HEK293 (cell line): ENCODE data around the gene NCR3LG1.

ENCODE experiments used
- GLIS2 ChIP-seq: fragments of 450-650 bp; formaldehyde crosslinking; IDR thresholded peaks from 2 replicates; pipeline ENCODE4 v1.5.1; 2016; ENCODE audit warnings: missing biosample characterization, missing genetic modification characterization
- IKZF3 ChIP-seq: fragments of 450-650 bp; IDR thresholded peaks from 2 replicates; pipeline ENCODE4 v1.5.0; 2018; ENCODE audit warnings: missing biosample characterization, mild to moderate bottlenecking, missing genetic modification characterization, moderate library complexity
- KLF16 ChIP-seq: fragments of 450-650 bp; formaldehyde crosslinking; IDR thresholded peaks from 2 replicates; pipeline ENCODE4 v1.5.1; 2017; ENCODE audit warnings: missing biosample characterization, missing genetic modification characterization
- KLF7 ChIP-seq: fragments of 450-650 bp; formaldehyde crosslinking; IDR thresholded peaks from 2 replicates; pipeline ENCODE4 v1.5.1; 2016; ENCODE audit warnings: missing biosample characterization, missing genetic modification characterization, borderline replicate concordance
- MYNN ChIP-seq: fragments of 450-650 bp; formaldehyde crosslinking; IDR thresholded peaks from 2 replicates; pipeline ENCODE4 v1.5.1; 2016; ENCODE audit warnings: missing biosample characterization, missing genetic modification characterization, borderline replicate concordance
- SETDB1 ChIP-seq: IDR thresholded peaks from one replicate; pipeline ENCODE4 v1.6.1; 2017; ENCODE audit warnings: mild to moderate bottlenecking, low read length, moderate library complexity, mixed read lengths; ENCODE audit not compliant: insufficient read length
- SP2 ChIP-seq: fragments of 450-650 bp; formaldehyde crosslinking; IDR thresholded peaks from 2 replicates; pipeline ENCODE4 v1.5.1; 2016; ENCODE audit warnings: missing biosample characterization, missing genetic modification characterization
- SP3 ChIP-seq: fragments of 450-650 bp; formaldehyde crosslinking; IDR thresholded peaks from 2 replicates; pipeline ENCODE4 v1.5.1; 2016; ENCODE audit warnings: missing biosample characterization, missing genetic modification characterization
- YY2 ChIP-seq: fragments of 450-650 bp; formaldehyde crosslinking; IDR thresholded peaks from 2 replicates; pipeline ENCODE4 v1.5.1; 2016; ENCODE audit warnings: missing biosample characterization, missing genetic modification characterization
- ZBTB17 ChIP-seq: fragments of 450-650 bp; formaldehyde crosslinking; IDR thresholded peaks from 2 replicates; pipeline ENCODE4 v1.5.1; 2016; ENCODE audit warnings: missing biosample characterization, missing genetic modification characterization
- ZBTB7A ChIP-seq: fragments of 450-650 bp; formaldehyde crosslinking; IDR thresholded peaks from 2 replicates; pipeline ENCODE4 v1.5.1; 2016; ENCODE audit warnings: low read depth, missing biosample characterization, missing genetic modification characterization
- ZBTB8A ChIP-seq: fragments of 450-650 bp; formaldehyde crosslinking; IDR thresholded peaks from 2 replicates; pipeline ENCODE4 v1.5.1; 2016; ENCODE audit warnings: missing biosample characterization, missing genetic modification characterization
- ZFP3 ChIP-seq: fragments of 450-650 bp; formaldehyde crosslinking; IDR thresholded peaks from 2 replicates; pipeline ENCODE4 v1.5.1; 2016; ENCODE audit warnings: low read depth, missing biosample characterization, missing genetic modification characterization
- ZFP37 ChIP-seq: fragments of 450-650 bp; formaldehyde crosslinking; IDR thresholded peaks from 2 replicates; pipeline ENCODE4 v1.5.1; 2016; ENCODE audit warnings: missing biosample characterization, missing genetic modification characterization
- ZNF112 ChIP-seq: fragments of 450-650 bp; formaldehyde crosslinking; IDR thresholded peaks from 2 replicates; pipeline ENCODE4 v1.5.0; 2017; ENCODE audit warnings: missing biosample characterization, missing genetic modification characterization
- ZNF138 ChIP-seq: fragments of 450-650 bp; formaldehyde crosslinking; IDR thresholded peaks from 2 replicates; pipeline ENCODE4 v1.5.1; 2016; ENCODE audit warnings: missing biosample characterization, missing genetic modification characterization, borderline replicate concordance
- ZNF157 ChIP-seq: fragments of 450-650 bp; formaldehyde crosslinking; IDR thresholded peaks from 2 replicates; pipeline ENCODE4 v1.5.1; 2016; ENCODE audit warnings: missing biosample characterization, missing genetic modification characterization
- ZNF214 ChIP-seq: fragments of 450-650 bp; formaldehyde crosslinking; IDR thresholded peaks from 2 replicates; pipeline ENCODE4 v1.5.1; 2017; ENCODE audit warnings: missing biosample characterization, mild to moderate bottlenecking, missing genetic modification characterization, borderline replicate concordance
- ZNF23 ChIP-seq: fragments of 450-650 bp; formaldehyde crosslinking; IDR thresholded peaks from 2 replicates; pipeline ENCODE4 v1.5.1; 2016; ENCODE audit warnings: missing biosample characterization, missing genetic modification characterization, borderline replicate concordance
- ZNF248 ChIP-seq: fragments of 450-650 bp; formaldehyde crosslinking; IDR thresholded peaks from 2 replicates; pipeline ENCODE4 v1.5.1; 2017; ENCODE audit warnings: missing biosample characterization, missing genetic modification characterization
- ZNF324 ChIP-seq: fragments of 450-650 bp; formaldehyde crosslinking; IDR thresholded peaks from 2 replicates; pipeline ENCODE4 v1.5.1; 2016; ENCODE audit warnings: missing biosample characterization, missing genetic modification characterization
- ZNF350 ChIP-seq: fragments of 450-650 bp; formaldehyde crosslinking; IDR thresholded peaks from 2 replicates; pipeline ENCODE4 v1.5.0; 2017; ENCODE audit warnings: missing biosample characterization, mild to moderate bottlenecking, missing genetic modification characterization
- ZNF354C ChIP-seq: fragments of 450-650 bp; formaldehyde crosslinking; IDR thresholded peaks from 2 replicates; pipeline ENCODE4 v1.5.1; 2016; ENCODE audit warnings: missing biosample characterization, missing genetic modification characterization, low read depth, borderline replicate concordance
- ZNF394 ChIP-seq: fragments of 450-650 bp; formaldehyde crosslinking; IDR thresholded peaks from 2 replicates; pipeline ENCODE4 v1.5.1; 2016; ENCODE audit warnings: missing biosample characterization, missing genetic modification characterization, mild to moderate bottlenecking, moderate library complexity, borderline replicate concordance
- ZNF426 ChIP-seq: fragments of 450-650 bp; formaldehyde crosslinking; IDR thresholded peaks from 2 replicates; pipeline ENCODE4 v1.5.1; 2017; ENCODE audit warnings: missing biosample characterization, missing genetic modification characterization, mild to moderate bottlenecking, inconsistent platforms, moderate library complexity
- ZNF510 ChIP-seq: fragments of 450-650 bp; formaldehyde crosslinking; IDR thresholded peaks from 2 replicates; pipeline ENCODE4 v1.5.1; 2018; ENCODE audit warnings: mild to moderate bottlenecking, missing genetic modification characterization, missing biosample characterization; ENCODE audit not compliant: insufficient replicate concordance
- ZNF521 ChIP-seq: fragments of 450-650 bp; formaldehyde crosslinking; IDR thresholded peaks from 2 replicates; pipeline ENCODE4 v1.5.1; 2017; ENCODE audit warnings: missing biosample characterization, mild to moderate bottlenecking, missing genetic modification characterization
- ZNF549 ChIP-seq: fragments of 450-650 bp; IDR thresholded peaks from 2 replicates; pipeline ENCODE4 v1.5.1; 2018; ENCODE audit warnings: missing biosample characterization, missing genetic modification characterization, mild to moderate bottlenecking, inconsistent platforms, moderate library complexity
- ZNF558 ChIP-seq: fragments of 450-650 bp; formaldehyde crosslinking; IDR thresholded peaks from 2 replicates; pipeline ENCODE4 v1.5.1; 2016; ENCODE audit warnings: missing biosample characterization, missing genetic modification characterization
- ZNF658 ChIP-seq: fragments of 450-650 bp; formaldehyde crosslinking; IDR thresholded peaks from 2 replicates; pipeline ENCODE4; 2016; ENCODE audit warnings: missing biosample characterization, missing genetic modification characterization
- ZNF664 ChIP-seq: fragments of 450-650 bp; formaldehyde crosslinking; IDR thresholded peaks from 2 replicates; pipeline ENCODE4 v1.5.1; 2016; ENCODE audit warnings: missing biosample characterization, missing genetic modification characterization
- ZNF707 ChIP-seq: fragments of 450-650 bp; formaldehyde crosslinking; IDR thresholded peaks from 2 replicates; pipeline ENCODE4 v1.5.1; 2016; ENCODE audit warnings: missing biosample characterization, missing genetic modification characterization
- ZSCAN16 ChIP-seq: fragments of 450-650 bp; formaldehyde crosslinking; IDR thresholded peaks from 2 replicates; pipeline ENCODE4 v1.5.1; 2016; ENCODE audit warnings: missing biosample characterization, missing genetic modification characterization
- ZSCAN23 ChIP-seq: fragments of 450-650 bp; formaldehyde crosslinking; IDR thresholded peaks from 2 replicates; pipeline ENCODE4 v1.5.1; 2016; ENCODE audit warnings: missing biosample characterization, missing genetic modification characterization
- TF ChIP-seq, protein P1 (sequence below): fragments of 450-650 bp; formaldehyde crosslinking; IDR thresholded peaks from 2 replicates; pipeline ENCODE4 v1.5.1; 2016; ENCODE audit warnings: missing biosample characterization, missing genetic modification characterization
- TF ChIP-seq, protein P2 (sequence below): fragments of 450-650 bp; formaldehyde crosslinking; IDR thresholded peaks from 2 replicates; pipeline ENCODE4 v1.5.0; 2017; ENCODE audit warnings: missing biosample characterization, missing genetic modification characterization, borderline replicate concordance
- TF ChIP-seq, protein P3 (sequence below): fragments of 450-650 bp; formaldehyde crosslinking; IDR thresholded peaks from 2 replicates; pipeline ENCODE4 v1.5.1; 2016; ENCODE audit warnings: missing biosample characterization, missing genetic modification characterization

NCR3LG1 gene

DNA sequence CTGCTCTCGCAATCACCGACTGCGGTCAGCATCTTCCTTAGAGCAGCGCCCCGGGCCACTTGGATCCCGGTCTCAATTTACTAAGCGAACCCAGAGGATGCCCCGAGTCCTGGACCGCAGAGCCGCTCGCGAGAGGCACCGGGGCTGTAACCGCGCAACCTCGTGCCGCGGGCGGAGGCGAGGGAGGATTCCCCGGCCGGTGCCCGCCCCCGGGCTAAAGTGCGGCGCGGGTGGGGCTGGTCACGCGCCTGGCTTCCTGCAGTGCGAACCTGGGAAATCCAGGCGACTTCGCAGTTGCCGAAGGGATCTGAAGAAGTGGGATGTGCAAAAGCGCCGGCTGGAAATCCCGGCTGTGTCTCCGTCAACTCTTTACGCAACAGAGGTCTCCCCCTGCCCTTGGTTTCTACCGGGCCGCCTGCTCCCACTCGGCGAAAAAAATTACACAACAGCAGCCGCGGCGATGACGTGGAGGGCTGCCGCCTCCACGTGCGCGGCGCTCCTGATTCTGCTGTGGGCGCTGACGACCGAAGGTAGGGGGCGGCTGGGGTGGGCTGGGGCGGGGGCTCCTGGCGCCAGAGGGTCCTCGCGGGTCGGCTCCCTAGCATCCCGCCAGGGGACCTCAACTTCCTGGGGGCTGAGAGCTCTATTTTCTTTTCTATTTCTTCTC is at the start of gene NCR3LG1 (continued):
- TF ChIP-seq KLF7 (tag by site-specific recombination), result no peak
- TF ChIP-seq ZNF510 (tag by site-specific recombination), result no peak
- TF ChIP-seq ZNF549 (tag by site-specific recombination), result no peak
- TF ChIP-seq ZNF248 (tag by site-specific recombination), result no peak
- no peak for TF ChIP-seq ZFP3 (tag by site-specific recombination)
- no peak for TF ChIP-seq YY2 (tag by site-specific recombination)
- no peak for TF ChIP-seq ZNF324
- TF ChIP-seq, protein P1, sequence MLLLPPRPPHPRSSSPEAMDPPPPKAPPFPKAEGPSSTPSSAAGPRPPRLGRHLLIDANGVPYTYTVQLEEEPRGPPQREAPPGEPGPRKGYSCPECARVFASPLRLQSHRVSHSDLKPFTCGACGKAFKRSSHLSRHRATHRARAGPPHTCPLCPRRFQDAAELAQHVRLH (tag by site-specific recombination), result no peak
- peak; percentile 55; the same call in 1 of the 2 replicates for TF ChIP-seq GLIS2 (tag by site-specific recombination)
- no peak for TF ChIP-seq ZNF138 (tag by site-specific recombination)
- TF ChIP-seq ZNF394 (tag by site-specific recombination), result no peak; the same call in 1 of the 2 replicates
- no peak for TF ChIP-seq ZNF707 (tag by site-specific recombination)
- TF ChIP-seq MYNN (tag by site-specific recombination), result no peak
- no peak for TF ChIP-seq ZNF426 (tag by site-specific recombination)
- no peak for TF ChIP-seq ZNF112 (tag by site-specific recombination)
- no peak for TF ChIP-seq ZNF354C (tag by site-specific recombination)
- peak; percentile 54 for TF ChIP-seq SP2 (tag by site-specific recombination)
- TF ChIP-seq, protein P2, sequence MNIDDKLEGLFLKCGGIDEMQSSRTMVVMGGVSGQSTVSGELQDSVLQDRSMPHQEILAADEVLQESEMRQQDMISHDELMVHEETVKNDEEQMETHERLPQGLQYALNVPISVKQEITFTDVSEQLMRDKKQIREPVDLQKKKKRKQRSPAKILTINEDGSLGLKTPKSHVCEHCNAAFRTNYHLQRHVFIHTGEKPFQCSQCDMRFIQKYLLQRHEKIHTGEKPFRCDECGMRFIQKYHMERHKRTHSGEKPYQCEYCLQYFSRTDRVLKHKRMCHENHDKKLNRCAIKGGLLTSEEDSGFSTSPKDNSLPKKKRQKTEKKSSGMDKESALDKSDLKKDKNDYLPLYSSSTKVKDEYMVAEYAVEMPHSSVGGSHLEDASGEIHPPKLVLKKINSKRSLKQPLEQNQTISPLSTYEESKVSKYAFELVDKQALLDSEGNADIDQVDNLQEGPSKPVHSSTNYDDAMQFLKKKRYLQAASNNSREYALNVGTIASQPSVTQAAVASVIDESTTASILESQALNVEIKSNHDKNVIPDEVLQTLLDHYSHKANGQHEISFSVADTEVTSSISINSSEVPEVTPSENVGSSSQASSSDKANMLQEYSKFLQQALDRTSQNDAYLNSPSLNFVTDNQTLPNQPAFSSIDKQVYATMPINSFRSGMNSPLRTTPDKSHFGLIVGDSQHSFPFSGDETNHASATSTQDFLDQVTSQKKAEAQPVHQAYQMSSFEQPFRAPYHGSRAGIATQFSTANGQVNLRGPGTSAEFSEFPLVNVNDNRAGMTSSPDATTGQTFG (tag by site-specific recombination), result no peak
- peak; percentile 9 for TF ChIP-seq SETDB1
- peak; percentile 54 for TF ChIP-seq SP3 (tag by site-specific recombination)
- TF ChIP-seq IKZF3 (tag by site-specific recombination), result peak; percentile 80
- TF ChIP-seq ZFP37, result 0 out of 2 replicates have a peak, but pooled peaks have one; percentile 39
- no peak for TF ChIP-seq ZNF23 (tag by site-specific recombination)
- no peak for TF ChIP-seq ZNF350 (tag by site-specific recombination)
- no peak for TF ChIP-seq ZNF664 (tag by site-specific recombination)
- no peak for TF ChIP-seq ZNF157 (tag by site-specific recombination)
- TF ChIP-seq, protein P3, sequence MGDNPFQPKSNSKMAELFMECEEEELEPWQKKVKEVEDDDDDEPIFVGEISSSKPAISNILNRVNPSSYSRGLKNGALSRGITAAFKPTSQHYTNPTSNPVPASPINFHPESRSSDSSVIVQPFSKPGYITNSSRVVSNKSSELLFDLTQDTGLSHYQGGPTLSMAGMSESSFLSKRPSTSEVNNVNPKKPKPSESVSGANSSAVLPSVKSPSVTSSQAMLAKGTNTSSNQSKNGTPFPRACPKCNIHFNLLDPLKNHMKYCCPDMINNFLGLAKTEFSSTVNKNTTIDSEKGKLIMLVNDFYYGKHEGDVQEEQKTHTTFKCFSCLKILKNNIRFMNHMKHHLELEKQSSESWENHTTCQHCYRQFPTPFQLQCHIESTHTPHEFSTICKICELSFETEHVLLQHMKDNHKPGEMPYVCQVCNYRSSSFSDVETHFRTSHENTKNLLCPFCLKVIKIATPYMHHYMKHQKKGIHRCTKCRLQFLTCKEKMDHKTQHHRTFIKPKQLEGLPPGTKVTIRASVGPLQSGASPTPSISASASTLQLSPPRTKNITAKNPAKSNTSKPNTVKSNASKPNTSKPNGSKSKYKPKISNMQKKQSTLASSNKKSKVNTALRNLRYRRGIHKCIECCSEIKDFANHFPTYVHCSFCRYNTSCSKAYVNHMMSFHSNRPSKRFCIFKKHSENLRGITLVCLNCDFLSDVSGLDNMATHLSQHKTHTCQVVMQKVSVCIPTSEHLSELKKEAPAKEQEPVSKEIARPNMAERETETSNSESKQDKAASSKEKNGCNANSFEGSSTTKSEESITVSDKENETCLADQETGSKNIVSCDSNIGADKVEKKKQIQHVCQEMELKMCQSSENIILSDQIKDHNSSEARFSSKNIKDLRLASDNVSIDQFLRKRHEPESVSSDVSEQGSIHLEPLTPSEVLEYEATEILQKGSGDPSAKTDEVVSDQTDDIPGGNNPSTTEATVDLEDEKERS (tag by site-specific recombination), result no peak
- no peak for TF ChIP-seq ZNF521 (tag by site-specific recombination)
- TF ChIP-seq KLF16 (tag by site-specific recombination), result peak; percentile 63; the same call in 1 of the 2 replicates
- TF ChIP-seq ZBTB7A (tag by site-specific recombination), result no peak
- no peak for TF ChIP-seq ZSCAN23 (tag by site-specific recombination)
- no peak for TF ChIP-seq ZNF658 (tag by site-specific recombination)
- peak; percentile 90 for TF ChIP-seq ZBTB8A (tag by site-specific recombination)
- no peak for TF ChIP-seq ZNF214
- TF ChIP-seq ZNF558, result no peak
- no peak; the same call in 1 of the 2 replicates for TF ChIP-seq ZBTB17 (tag by site-specific recombination)
- TF ChIP-seq ZSCAN16 (tag by site-specific recombination), result no peak
